ENCODE results near the gene RALGPS2.

RALGPS2 gene, protein sequence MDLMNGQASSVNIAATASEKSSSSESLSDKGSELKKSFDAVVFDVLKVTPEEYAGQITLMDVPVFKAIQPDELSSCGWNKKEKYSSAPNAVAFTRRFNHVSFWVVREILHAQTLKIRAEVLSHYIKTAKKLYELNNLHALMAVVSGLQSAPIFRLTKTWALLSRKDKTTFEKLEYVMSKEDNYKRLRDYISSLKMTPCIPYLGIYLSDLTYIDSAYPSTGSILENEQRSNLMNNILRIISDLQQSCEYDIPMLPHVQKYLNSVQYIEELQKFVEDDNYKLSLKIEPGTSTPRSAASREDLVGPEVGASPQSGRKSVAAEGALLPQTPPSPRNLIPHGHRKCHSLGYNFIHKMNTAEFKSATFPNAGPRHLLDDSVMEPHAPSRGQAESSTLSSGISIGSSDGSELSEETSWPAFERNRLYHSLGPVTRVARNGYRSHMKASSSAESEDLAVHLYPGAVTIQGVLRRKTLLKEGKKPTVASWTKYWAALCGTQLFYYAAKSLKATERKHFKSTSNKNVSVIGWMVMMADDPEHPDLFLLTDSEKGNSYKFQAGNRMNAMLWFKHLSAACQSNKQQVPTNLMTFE
- total RNA-seq = 4.4 to 8.3 (median 6.2) reads per million in 4 experiments

DNA sequence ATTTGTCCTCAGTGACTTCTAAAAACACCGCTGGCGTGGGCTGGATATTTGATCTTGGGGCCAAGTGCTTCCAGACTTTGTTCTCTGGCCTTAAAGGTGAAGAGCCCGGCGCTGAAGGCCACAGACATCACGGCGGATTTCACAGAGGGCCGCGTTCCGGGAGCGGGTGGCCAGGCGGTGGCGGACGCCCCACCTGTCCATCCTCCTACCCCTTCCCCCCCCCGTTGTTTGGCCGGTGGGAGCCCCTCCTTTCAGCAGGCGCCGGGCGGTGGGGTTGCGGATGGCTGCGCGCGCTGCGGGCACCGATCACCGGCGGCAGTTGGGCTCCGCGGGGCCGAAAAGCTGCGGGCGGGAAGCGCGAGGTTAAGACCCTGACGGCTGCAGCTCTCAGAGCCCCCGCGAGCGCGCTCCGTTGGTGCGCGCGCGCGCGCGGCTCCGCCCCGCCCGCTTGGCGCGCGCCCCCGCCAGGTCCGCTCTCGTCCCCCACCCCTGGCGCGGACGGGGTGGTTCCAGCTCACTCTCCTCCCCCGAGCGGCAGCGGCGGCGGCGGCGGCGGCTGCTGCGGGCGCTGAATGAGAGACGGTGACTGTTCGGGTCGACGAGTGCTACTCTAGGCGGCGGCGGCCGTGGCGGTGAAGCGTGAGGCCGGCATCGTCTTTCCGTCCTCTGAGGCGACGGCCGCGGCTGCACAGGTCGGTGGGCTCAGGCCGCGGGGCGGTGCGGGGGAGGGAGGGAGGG is at the start of gene RALGPS2:
RALGPS2 (plus strand) TSS at position 517 of the 738 bp plus-strand sequence. CDS start 51,521 bp downstream, outside the sequence.
- peak; percentile 51 for DNase-seq

DNA sequence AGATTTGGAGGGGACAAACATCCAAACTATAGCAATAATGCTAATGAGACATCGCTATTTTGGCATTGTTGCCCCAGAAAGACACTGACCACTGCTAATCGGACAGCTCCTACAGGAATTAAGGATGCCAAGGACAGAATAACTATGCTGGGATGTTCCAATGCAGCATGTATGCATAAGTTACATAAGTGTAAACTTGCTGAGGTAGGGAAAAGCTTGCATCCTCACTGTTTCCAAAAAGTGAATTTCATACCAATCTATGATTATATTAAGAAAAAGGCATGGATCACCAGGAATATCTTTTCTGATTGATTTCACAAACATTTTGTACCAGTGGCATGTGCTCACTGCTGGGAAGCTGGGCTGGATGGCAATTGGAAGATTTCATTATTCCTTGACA is 45.8 kb upstream of the RALGPS2 start:
- DNase-seq = no peak

DNA sequence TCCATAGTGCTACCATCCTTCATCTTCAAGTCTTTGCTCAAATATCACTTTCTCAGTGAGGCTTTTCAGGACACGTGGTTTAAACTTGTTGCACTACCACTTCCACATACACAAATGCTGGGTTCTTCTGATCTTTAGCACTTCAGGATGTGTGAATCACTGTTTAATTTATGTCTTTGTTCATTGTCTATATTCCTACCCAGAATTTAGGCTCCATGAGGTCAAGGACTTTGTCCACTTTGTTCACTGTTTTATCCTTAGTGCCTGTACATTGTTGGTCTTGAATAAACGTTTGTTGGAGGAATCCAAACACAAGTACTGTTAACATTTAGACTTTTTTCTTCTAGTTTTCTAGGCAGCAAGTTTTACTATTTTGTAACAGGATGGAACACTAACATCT is 42.6 kb upstream of the RALGPS2 start:
- DNase-seq = no peak

DNA sequence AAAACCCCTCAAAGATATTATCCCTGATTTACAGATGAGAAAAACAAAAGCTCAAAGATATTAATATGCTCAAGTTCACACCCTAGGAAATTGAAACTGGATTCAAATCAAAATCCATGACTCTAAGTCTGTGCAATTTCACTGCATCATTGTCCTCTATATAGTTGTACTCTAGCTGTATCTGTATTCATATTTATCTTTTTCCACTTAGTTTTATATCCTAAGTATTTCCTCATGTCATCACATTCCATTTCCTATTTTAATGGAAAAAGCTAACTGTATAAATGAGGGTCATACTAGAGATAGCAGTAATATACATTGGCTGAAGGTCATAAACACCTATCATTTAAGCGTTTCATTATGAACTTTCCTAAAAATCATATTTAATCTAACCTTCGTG is 42.2 kb upstream of the RALGPS2 start:
- DNase-seq = no peak

DNA sequence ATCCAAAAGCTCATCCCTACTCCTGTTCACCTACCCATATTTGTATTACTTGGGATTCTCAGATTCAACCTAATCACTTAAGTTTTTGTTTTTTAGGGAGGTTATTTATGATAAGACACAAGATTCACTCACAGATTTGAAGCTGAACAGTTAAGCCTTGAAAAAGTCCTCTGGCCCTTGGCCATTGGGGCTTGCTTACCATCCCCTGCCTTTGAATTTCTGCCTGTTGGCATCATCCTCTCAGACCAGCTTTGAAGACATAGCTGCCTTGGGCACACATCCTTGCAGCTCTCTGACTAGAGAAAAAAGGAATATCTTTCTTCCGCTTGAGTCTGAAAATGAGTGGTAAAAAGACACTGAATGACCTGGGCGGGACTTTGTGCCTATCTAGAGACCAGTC is 41.8 kb upstream of the RALGPS2 start:
- no peak for DNase-seq

DNA sequence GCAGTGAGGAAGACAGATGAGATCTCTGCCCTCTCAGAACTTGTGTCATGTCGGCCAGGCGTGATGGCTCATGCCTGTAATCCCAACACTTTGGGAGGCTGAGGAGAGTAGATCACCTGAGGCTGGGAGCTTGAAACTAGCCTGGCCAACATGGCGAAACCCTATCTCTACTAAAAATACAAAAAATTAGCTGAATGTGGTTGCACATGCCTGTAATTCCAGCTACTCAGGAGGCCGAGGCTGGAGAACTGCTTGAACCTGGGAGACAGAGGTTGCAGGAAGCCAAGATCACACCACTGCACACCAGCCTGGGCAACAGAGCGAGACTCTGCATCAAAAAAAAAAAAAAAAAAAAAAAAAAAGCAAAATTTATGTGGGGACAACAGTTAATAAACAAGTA is 40.9 kb upstream of the RALGPS2 start:
- DNase-seq = no peak

DNA sequence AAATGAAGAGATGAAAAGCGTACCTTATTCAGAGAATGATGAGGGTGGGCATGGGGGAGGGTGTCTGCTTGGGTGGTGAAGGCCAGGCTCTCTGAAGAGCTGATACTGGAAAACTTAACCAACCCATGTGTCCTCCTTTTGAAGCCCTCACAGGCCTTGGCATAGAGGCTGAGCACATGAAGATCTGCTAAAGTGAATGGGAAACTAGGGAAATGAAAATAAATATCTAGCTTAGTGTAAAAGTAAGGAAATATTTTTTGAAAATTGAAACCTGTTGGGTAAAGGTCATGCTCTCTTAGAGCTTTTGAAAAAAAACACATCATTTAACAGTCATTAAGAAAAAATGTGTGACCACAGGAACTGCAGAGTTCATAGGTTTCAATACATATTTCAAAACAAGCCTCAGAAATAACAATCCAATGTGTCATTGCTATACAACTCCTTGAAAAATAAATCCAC is 40.5 kb upstream of the RALGPS2 start:
- no peak for DNase-seq

DNA sequence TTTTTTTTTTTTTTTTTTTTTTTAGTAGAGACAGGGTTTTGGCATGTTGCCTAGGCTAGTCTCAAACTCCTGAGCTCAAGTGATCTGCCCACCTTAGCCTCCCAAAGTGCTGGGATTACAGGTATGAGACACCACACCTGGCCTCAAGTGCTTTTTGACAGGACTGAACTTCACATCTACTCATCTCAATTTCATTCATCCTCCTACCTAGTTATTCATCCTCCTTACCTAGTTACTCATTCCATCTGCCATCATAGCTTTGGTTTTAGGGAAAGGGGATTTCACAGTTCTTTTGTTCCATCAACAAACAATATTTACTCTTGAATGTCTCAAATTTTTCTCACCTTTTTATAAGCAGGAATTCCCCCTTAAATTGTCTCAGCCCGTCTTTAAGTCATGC is 38.6 kb upstream of the RALGPS2 start:
- DNase-seq = no peak

DNA sequence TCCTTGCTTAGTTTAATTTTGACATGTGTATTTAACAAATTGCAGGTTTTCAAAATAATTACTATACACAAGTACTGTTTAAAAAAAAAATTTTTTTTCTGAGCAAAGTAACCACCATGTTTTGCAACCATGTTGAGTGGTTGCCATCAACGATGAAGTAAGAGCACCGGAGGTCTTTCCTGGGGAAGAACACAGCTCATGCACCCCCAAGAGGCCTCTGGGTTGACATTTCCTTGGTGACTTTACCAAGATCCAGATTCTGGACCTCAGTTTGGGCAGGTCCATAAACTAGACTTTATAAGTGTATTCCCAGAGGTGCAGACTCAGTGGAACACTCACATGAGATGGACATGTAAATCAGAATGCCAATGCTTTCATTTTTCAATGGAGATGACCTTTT is 36.8 kb upstream of the RALGPS2 start:
- DNase-seq = no peak

DNA sequence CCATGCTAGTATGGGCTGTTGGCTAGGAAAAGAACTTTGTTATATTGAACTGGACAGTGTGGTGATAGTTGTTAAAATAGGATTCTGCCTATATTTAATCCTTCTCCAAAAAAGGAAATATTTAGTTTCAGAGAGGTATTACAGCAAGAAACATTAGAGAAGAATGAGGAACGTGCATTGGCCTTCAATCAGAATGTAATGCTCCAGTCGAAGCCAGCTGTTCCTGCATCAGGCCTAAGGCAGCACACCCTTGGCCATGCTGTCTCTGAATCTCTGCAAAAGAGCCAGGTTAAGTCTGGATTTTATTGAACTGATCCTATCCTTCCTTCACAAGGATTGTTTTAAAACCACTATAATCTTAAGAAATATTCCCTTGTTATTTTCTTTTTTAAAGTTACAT is 35.3 kb upstream of the RALGPS2 start:
- no peak for DNase-seq

DNA sequence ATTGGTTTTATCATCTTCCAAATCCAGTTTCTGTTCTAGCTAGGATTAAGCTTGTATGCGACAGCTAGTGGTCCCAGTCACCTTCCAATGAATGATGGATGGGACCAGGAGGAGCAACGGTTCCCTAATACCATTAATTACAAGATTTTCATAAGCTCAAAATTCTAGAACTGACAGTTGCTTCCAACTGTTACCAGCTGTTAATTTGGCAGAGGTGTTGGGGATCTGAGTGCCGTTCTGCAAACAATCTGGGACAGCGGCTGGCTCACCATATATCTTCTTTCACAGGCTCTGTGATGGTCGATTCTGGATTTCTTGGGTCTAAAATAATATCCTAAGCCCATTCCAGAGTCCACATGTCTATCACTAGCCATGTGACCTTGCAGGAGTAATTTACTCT is 34.5 kb upstream of the RALGPS2 start:
- no peak for DNase-seq

DNA sequence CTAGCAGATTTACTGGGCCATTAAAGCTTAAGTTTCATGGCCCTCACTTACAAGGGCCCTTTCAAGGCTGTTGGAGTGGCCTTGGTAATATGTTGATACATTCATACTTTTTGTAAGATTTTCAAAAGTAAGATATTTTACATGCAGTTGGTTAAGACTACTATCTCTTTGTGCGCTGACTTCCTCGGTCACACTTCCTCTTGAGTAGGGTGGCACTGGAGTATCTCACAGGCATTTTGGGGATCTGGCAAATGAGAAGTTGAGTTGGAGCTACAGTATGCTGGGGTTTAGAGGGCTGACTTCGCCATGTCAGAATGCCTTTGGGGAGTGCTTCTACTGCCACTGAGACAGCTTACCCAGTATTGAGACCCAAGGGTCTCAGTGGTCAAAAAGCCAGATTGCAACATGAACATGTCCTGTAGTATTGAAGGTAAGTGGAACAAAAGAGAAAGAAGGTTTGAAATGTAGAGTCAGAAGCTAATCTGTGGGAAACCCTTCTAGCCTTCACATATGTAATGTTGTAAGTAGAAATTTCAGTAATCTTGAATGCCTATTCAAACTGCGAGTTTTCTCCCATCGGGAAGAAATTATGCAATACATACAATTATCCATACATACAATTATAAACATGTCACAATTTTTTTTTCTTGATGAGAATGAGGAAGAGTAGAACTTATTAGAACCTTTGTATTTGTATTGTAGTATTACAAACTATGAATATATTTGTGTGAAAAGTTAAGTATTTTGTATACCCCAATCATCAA is 32.3 kb upstream of the RALGPS2 start:
- DNase-seq = no peak

DNA sequence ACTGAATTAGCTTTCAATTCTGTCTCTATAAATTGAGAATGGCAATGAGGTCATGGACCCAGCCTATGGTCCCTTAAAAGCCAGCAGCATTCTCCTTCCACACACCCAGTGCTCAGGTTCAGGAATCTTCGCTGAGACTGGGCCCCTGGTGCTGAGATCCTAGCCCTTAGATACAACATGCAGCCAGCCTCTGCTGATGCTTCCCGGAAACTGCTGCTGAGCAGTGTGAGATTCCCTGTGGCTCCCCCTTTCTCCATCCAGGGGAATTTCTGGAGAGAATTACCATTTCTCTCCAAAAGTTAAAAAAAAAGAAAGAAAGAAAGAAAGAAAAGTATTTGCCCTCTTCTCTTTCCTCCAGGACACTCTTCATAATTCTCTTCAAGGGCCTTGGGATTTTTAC is 31.7 kb upstream of the RALGPS2 start:
- no peak for DNase-seq

DNA sequence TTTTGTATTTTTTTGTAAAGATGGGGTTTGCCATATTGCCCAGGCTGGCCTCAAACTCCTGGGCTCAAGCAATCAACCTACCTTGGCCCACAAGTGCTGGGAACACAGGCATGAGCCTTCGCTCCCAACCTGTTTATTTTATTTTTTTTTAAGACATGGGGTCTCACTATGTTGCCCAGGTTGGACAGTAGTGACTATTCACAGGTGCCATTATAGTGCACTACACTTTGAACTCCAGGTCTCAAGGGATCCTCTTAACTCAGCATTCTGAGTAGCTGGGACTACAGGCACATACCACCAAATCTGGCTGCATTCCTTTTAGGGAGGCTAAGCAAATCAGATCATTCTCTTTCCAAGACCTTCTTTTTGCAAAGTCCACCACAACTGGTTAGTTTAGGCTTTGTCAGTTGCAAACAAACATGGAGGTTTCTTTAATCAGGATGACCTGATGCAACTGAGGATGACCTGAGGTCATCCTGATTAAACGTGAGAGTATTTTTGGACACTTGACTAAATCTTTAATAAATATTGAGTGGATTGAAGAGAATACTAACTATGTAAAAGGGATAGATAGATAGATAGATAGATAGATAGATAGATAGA is 30.0 kb upstream of the RALGPS2 start:
- DNase-seq = no peak

DNA sequence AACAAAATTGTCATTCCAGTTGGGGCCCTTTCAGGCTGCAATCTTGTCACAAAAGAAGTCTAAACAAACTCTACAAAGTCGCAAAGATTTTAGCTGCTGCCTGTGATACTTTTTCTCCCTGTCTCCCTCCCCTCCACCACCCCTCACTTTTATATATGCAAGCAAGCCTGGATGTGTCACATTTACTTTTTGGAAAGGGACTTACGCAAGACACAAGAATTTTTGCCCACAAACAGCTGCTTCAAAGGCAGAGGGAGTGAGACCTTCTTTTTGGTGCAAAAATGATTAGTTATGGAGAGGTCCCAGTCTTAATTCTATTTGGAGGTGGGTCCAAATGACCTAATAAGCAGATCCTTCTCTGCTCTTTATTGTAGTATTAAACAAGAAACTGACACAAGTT is 22.9 kb upstream of the RALGPS2 start:
- no peak for DNase-seq

DNA sequence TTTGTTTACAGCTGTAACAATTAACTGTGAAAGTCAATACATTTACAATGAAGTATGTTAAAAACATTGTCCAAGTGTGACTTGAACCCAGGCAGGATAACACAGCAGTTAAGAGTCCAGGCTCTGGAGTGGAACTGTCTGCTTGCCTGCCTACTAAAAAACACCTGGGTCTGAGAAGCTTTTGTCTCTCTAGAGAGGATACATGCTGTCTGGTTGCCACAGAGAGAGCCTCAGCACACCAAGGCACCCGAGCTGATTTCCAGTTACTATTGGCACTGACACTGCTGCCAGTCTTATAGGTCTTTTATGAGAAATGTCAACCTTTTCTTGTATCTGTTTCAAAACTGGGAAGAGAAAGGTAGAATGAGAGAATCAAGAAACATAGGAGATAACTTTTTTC is 20.2 kb upstream of the RALGPS2 start:
- DNase-seq = no peak

DNA sequence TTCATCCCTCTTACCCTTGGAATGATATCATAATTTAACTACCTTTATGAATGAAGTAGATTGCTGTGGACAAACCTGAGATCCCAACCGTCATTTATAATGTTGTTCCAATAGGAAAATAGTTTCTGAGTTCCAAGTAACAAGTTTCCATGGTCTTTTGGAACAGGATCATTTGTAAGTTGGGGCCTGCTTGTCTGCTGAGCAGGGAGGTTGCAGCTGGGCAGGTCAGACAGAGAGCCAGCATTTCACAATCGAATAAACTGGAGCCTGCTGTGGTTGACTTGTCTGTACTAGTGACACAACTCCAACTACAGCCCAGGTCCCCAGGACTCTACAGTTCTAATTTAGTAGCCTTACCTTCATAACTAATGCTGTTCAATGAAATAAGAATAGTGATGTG is 18.6 kb upstream of the RALGPS2 start:
- DNase-seq = no peak

DNA sequence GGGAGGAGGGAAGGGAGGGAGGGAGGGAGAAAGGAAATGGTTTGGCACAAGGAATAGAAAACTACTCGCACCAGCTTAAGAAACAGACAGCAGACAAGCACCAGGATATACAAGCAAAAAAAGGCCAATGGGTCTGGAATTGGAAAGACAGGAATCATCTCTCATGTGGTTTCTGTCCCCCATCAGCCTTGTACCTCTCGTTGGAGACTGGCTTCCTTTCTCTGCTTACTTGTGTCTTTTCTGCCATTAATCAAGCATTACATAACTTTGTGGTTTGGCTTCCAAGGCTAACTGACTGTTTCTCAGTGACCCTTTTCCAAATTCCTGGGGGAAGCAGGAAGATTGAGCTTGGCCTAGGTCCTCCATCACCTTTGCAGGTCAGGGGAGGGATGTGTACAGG is 11.8 kb upstream of the RALGPS2 start:
- DNase-seq = no peak

DNA sequence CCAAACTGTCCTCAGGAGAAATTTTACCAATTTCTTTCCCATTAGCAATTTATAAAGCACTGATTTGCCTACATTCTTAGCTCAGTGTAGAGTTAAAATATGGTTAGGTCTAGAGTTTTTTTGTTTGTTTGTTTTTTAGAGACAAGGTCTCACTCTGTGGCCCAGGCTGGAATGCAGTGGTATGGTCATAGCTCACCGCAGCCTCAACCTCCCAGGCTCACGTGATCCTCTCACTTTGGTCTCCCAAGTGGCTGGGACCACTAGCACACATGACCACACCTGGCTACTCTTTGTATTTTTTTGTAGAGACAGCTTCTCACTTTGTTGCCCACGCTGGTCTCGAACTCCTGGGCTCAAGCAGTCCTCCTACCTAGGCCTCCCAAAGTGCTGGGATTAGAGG is 10.6 kb upstream of the RALGPS2 start:
- no peak for DNase-seq

DNA sequence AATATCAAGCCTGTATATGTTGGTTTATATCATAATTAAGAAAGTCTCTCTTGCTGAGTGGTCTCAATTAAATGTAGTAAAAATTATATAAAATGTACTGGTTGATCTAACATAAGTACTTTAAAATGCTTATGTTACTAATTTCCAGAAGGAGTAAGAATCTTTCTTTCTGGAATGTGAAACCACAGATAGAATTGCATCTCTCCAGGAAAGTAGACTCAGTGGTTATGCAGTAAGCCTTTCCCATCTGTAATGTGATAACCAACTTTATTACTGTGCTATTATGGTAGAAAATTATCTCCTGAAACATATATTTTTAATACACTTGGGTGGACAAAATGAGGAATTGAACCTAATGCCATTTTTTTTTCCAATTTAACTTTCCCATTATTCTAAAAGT is 8.9 kb upstream of the RALGPS2 start:
- no peak for DNase-seq

DNA sequence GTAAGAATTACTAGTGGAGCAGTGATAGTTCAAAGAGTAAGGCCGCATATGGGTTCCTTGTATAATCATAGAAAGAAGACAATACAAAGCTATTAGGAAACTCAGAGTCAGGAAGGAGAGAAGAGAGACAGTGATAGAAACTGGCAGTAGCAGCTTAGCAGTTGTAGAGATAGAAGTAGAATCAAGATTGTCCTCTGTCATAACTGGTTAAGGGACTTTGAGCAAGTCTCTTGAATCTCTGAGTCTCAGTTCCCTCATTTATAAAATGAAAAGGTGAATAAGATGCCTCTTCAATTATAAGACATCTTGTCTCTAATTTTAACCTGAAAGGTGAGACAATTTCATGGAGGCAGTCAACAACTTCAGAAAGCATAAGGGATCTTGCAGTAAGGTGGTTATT is 6.5 kb upstream of the RALGPS2 start:
- no peak for DNase-seq

DNA sequence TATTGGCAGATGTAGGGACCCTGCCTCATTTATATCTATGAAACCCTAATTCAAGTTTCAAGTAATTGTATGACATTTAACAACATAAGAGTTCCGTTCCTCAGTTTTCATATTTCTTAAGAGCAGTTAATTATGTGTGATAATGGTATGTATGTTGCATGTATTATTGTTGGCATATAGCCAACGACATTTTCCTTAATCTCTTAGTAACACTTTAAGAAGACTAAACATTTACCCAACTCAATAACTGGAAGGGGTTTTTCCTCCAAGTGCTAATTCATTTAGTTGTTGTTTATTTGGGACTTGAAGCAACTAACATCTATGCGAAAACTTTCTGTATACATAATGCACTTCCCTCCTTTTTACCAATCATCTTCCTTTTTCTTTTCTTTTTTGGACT is 1.5 kb upstream of the RALGPS2 start:
- no peak for DNase-seq

DNA sequence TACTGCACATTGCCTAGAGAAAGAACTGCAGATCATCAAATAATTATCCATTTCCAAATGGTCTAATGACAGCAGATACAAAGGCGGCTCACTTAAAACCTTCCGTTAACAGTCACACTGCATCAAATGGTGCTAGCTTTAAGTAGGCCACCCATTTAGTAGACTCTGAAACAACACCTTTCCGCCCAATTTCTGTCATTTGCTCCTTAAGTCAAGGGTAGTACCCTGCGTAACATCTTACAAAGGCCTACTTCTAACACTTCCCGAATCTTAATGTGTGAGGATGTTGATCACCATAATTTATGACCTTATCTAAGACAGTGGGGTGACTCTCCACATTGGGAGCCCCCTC is 692 bp upstream of the RALGPS2 start:
- DNase-seq = no peak
